Tibial nerve (tissue), 4 donors: ENCODE measurements around the gene C11orf97. TPM values are rescaled to one million over a fixed set of nuclear protein-coding genes. Genes with fewer than 3 reads are reported as not detected.
"Not testable (repeated sequence)": the region's sequence is repeated elsewhere in the genome, so short reads cannot be mapped to it uniquely, and the experiment has no call there.

Experiments used
- DNase-seq, 2 donors: peaks; one replicate each; pipeline ENCODE4 v3.0.0-alpha.2; 2019; ENCODE audit warnings: low spot score in 2 of 2
- H3K27ac ChIP-seq, 4 donors: fragments of 200-600 bp; sonication (generic) in 3 of 4; one replicate each; pipeline ENCODE4 v1.5.1; 2017 to 2019; ENCODE audit warnings: mild to moderate bottlenecking in 1 of 4
- H3K27me3 ChIP-seq, 2 donors: fragments of 200-600 bp; sonication (generic) in 1 of 2; one replicate each; pipeline versions ENCODE4 v1.5.1 to v1.6.0; 2017 to 2019
- H3K36me3 ChIP-seq, 3 donors: fragments of 200-600 bp; sonication (generic); one replicate each; pipeline ENCODE4 v1.5.1; 2018 to 2019
- H3K4me1 ChIP-seq, 4 donors: fragments of 200-600 bp; sonication (generic) in 3 of 4; one replicate each; pipeline ENCODE4 v1.5.1; 2017 to 2019
- H3K4me3 ChIP-seq, 4 donors: fragments of 200-600 bp; sonication (generic) in 3 of 4; one replicate each; pipeline ENCODE4 v1.5.1; 2017 to 2019; ENCODE audit warnings: mild to moderate bottlenecking in 1 of 4, moderate library complexity in 1 of 4
- H3K9me3 ChIP-seq, 4 donors: fragments of 200-600 bp; sonication (generic) in 3 of 4; one replicate each; pipeline ENCODE4 v1.5.1; 2017 to 2019
- EP300 ChIP-seq, 2 donors: sonication (generic); formaldehyde crosslinking; IDR thresholded peaks; one replicate each; pipeline ENCODE4 v1.6.1; 2017; ENCODE audit warnings: antibody characterized with exemption in 2 of 2, mild to moderate bottlenecking in 1 of 2
- POLR2A ChIP-seq, 2 donors: fragments of 450-650 bp; IDR thresholded peaks; one replicate each; pipeline ENCODE4 v1.6.1; 2017; ENCODE audit warnings: antibody characterized with exemption in 2 of 2, mild to moderate bottlenecking in 2 of 2, moderate library complexity in 2 of 2
- WGBS, 2 donors: methylation state at CpG; one replicate each; pipeline ENCODE4 v1.1.5; 2018; 5-methylcytosine and 5-hydroxymethylcytosine counted together
- total RNA-seq, 4 donors: library from RNA; depleted of rRNA; stranded (reverse); fragments of >200 nt; gene quantifications; one replicate each; pipeline ENCODE4 v1.1.0, GENCODE V29; 2016
- TF ChIP-seq, protein P1 (sequence below), 5 experiments: fragments of 200-600 bp in 3 of 5; fragments of 450-650 bp in 2 of 5; sonication (generic) in 3 of 5; IDR thresholded peaks; one replicate each; pipeline ENCODE4 v1.5.1; 2016 to 2019; ENCODE audit warnings: antibody characterized with exemption in 5 of 5, mild to moderate bottlenecking in 3 of 5, moderate library complexity in 2 of 5

Gene C11orf97
- total RNA-seq, 4 donors from 2014 or later, result not detected

DNA sequence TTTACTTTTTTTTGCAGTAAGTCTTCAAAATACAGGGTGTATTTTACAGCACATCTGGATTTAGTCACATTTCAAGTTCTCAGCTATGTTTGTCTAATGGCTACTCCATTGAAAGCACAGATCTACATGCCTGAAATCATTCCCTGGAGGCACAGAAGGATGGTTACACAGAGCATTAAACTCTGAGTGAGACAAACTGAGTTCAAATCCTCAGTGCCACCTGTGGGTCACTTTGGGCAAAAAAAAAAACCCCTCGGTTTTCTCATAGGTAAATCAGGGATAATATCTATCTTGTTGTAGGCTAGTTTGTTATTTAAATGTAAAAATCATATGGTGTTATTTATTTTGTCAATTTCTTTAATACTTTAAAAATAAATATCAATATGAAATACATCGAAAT is 10.7 kb upstream of the C11orf97 start:
- 69 to 72% methylated on average over 2 of the region's 2 CpGs for WGBS, 2 donors
- no peaks in the 10 kb centered on the region for H3K4me1 ChIP-seq
- H3K27ac ChIP-seq, result no peak overlapping the region
- no peaks in the 10 kb centered on the region for H3K9me3 ChIP-seq
- peaks cover 0 to 51% (median 0%) of the 10 kb centered on the region in 3 donors for H3K36me3 ChIP-seq
- no peak for DNase-seq
- no peak for TF ChIP-seq POLR2A (IDR thresholded peaks at IDR 0.05)
- H3K4me3 ChIP-seq, result no peak overlapping the region
- H3K27me3 ChIP-seq, result no peaks in the 10 kb centered on the region

GRCh38 chr11:94504689-94505293 is 7.5 kb upstream of the C11orf97 start:
- Histone ChIP-seq H3K4me3 (no peak overlapping the region), H3K9me3 (no peaks in the 10 kb centered on the region), H3K27ac (no peak overlapping the region), H3K27me3 (no peaks in the 10 kb centered on the region), H3K4me1 (no peaks in the 10 kb centered on the region), H3K36me3 (peaks cover 0 to 20% (median 0%) of the 10 kb centered on the region in 3 donors)
- peak in 1 of 2 donors; percentile 26 for DNase-seq
- 2 to 17% methylated on average over 3 of the region's 3 CpGs for WGBS, 2 donors
- TF ChIP-seq EP300 (IDR thresholded peaks at IDR 0.05), result no peak
- TF ChIP-seq, protein P1, sequence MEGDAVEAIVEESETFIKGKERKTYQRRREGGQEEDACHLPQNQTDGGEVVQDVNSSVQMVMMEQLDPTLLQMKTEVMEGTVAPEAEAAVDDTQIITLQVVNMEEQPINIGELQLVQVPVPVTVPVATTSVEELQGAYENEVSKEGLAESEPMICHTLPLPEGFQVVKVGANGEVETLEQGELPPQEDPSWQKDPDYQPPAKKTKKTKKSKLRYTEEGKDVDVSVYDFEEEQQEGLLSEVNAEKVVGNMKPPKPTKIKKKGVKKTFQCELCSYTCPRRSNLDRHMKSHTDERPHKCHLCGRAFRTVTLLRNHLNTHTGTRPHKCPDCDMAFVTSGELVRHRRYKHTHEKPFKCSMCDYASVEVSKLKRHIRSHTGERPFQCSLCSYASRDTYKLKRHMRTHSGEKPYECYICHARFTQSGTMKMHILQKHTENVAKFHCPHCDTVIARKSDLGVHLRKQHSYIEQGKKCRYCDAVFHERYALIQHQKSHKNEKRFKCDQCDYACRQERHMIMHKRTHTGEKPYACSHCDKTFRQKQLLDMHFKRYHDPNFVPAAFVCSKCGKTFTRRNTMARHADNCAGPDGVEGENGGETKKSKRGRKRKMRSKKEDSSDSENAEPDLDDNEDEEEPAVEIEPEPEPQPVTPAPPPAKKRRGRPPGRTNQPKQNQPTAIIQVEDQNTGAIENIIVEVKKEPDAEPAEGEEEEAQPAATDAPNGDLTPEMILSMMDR (IDR thresholded peaks at IDR 0.05), result peak; percentile 56 to 69 (median 61)

DNA sequence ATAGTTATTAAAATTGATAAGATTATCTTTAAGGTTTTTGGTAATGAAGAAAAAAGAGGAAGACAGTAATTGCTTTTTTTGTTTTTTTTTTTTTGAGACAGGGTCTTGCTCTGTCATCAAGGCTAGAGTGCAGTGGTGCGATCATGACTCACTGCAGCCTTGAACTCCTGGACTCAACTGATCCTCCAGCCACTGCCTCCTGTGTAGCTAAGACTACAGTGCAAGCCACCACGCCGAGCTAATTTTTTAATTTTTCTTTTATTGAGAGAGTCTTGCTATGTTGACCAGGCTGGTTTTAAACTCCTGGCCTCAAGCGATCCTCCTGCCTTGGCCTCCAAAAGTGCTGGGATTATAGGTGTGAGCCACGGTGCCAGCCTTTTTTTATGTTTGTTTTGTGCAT is 5.7 kb upstream of the C11orf97 start:
- H3K27me3 ChIP-seq, DNase-seq, H3K4me3 ChIP-seq, H3K36me3 ChIP-seq, H3K27ac ChIP-seq, H3K4me1 ChIP-seq, H3K9me3 ChIP-seq: not testable (repeated sequence)
- 88 to 91% methylated on average over 5 of the region's 5 CpGs for WGBS, 2 donors

GRCh38 chr11:94507485-94507884 is 4.8 kb upstream of the C11orf97 start:
- WGBS, 2 donors, result 51 to 67% methylated on average over 4 of the region's 4 CpGs
- Histone ChIP-seq H3K27ac (no peak overlapping the region), H3K4me3 (no peak overlapping the region), H3K27me3 (no peaks in the 10 kb centered on the region), H3K9me3 (no peaks in the 10 kb centered on the region), H3K4me1 (peaks cover 0 to 8% (median 2%) of the 10 kb centered on the region in 4 donors), H3K36me3 (peaks cover 0 to 3% (median 0%) of the 10 kb centered on the region in 3 donors)
- DNase-seq, result no peak
- TF ChIP-seq POLR2A (IDR thresholded peaks at IDR 0.05) (no peak), EP300 (IDR thresholded peaks at IDR 0.05) (no peak)
- TF ChIP-seq, protein P1 (IDR thresholded peaks at IDR 0.05), result no peak

- WGBS, 2 donors, result 68 to 69% methylated on average over 2 of the region's 2 CpGs
- no peak for TF ChIP-seq POLR2A (IDR thresholded peaks at IDR 0.05)
- TF ChIP-seq, protein P1 (IDR thresholded peaks at IDR 0.05), result no peak
- TF ChIP-seq EP300 (IDR thresholded peaks at IDR 0.05), result no peak
These were observed 830 bp downstream of the C11orf97 start for GRCh38 chr11:94513091-94513490.

DNA sequence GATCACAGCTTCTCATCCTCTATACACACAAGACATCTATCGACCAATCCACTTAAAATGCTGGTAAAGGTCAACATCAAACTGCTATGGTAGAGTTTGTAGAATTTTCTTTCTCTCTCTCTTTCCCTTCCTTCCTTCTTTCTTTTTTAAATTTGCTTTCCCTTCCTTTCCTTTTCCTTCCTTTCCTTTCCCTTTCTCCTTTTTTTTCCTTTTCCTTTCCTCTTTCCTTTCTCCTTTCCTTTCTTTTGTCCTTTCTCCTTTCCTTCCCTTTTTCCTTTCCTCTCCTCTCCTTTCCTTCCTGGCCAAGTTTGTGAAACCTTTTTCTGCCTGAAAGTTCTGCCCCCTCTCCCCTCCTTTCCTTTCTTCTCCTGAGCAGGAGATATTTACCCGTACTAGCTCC is 3.1 kb downstream of the C11orf97 start:
- peaks cover 0 to 21% (median 4%) of the 10 kb centered on the region in 4 donors for H3K4me1 ChIP-seq
- no peaks in the 10 kb centered on the region for H3K36me3 ChIP-seq
- H3K4me3 ChIP-seq, result no peak overlapping the region
- DNase-seq, result no peak
- 88 to 91% methylated on average over 2 of the region's 2 CpGs for WGBS, 2 donors
- no peaks in the 10 kb centered on the region for H3K9me3 ChIP-seq
- H3K27me3 ChIP-seq, result no peaks in the 10 kb centered on the region
- TF ChIP-seq, protein P1 (IDR thresholded peaks at IDR 0.05), result no peak
- TF ChIP-seq POLR2A (IDR thresholded peaks at IDR 0.05) (no peak), EP300 (IDR thresholded peaks at IDR 0.05) (no peak)
- no peak overlapping the region for H3K27ac ChIP-seq

More at GRCh38 chr11:94513091-94513490, 830 bp downstream of the C11orf97 start:
- Histone ChIP-seq H3K9me3 (no peaks in the 10 kb centered on the region), H3K27ac (no peak overlapping the region), H3K27me3 (no peaks in the 10 kb centered on the region), H3K36me3 (no peaks in the 10 kb centered on the region), H3K4me3 (no peak overlapping the region), H3K4me1 (peaks cover 0 to 16% (median 4%) of the 10 kb centered on the region in 4 donors)
- DNase-seq, result no peak
